GM18520 (cell line): ENCODE measurements around the gene PPT1.
A peak's percentile ranks its signal among the peaks of the same experiment; 100 is the strongest.
"Not testable (repeated sequence)": the region's sequence is repeated elsewhere in the genome, so short reads cannot be mapped to it uniquely, and the experiment has no call there.

Experiments used
- ATAC-seq: cut with Tn5 transposase; IDR thresholded peaks from one replicate; pipeline ENCODE4 v1.9.1; 2021; ENCODE audit not compliant: unreplicated experiment

The PPT1 gene

GRCh38 chr1:40057310-40058030 lies 39.6 kb downstream of the PPT1 start:
- ATAC-seq, result no peak

- no peak for ATAC-seq
These were observed 40.3 kb downstream of the PPT1 start for GRCh38 chr1:40056519-40057309.

- ATAC-seq, result no peak
These were observed 43.7 kb downstream of the PPT1 start for GRCh38 chr1:40053138-40053887.

- no peak for ATAC-seq
These were observed 46.2 kb downstream of the PPT1 start for GRCh38 chr1:40050863-40051262.

GRCh38 chr1:40049725-40050124 lies 47.3 kb downstream of the PPT1 start:
- ATAC-seq, result no peak

- no peak for ATAC-seq
These were observed 49.3 kb downstream of the PPT1 start for GRCh38 chr1:40047769-40048168.

- ATAC-seq, result no peak
These were observed 49.8 kb downstream of the PPT1 start for GRCh38 chr1:40047276-40047675.

GRCh38 chr1:40045766-40046165 lies 51.3 kb downstream of the PPT1 start:
- no peak for ATAC-seq

GRCh38 chr1:40045182-40045581 lies 51.9 kb downstream of the PPT1 start:
- no peak for ATAC-seq

- no peak for ATAC-seq
These were observed 52.9 kb downstream of the PPT1 start for GRCh38 chr1:40044110-40044509.

- no peak for ATAC-seq
These were observed 54.7 kb downstream of the PPT1 start for GRCh38 chr1:40042341-40042740.

- no peak for ATAC-seq
These were observed 55.6 kb downstream of the PPT1 start for GRCh38 chr1:40041466-40041838.

- peak; percentile 84 for ATAC-seq
These were observed 56.3 kb downstream of the PPT1 start, which contains the start of gene CAP1 for GRCh38 chr1:40040511-40041465. Gene CAP1, plus strand, starts transcription at chr1:40040729. Its CDS starts 18,618 bp downstream, at chr1:40059347.

- peak; percentile 34 for ATAC-seq
These were observed 57.1 kb downstream of the PPT1 start for GRCh38 chr1:40039757-40040510.

GRCh38 chr1:40039245-40039756 lies 57.8 kb downstream of the PPT1 start:
- no peak for ATAC-seq

- ATAC-seq, result no peak
These were observed 58.4 kb downstream of the PPT1 start for GRCh38 chr1:40038697-40039096.

GRCh38 chr1:40037254-40037653 lies 59.8 kb downstream of the PPT1 start:
- not testable (repeated sequence) for ATAC-seq

- ATAC-seq, result no peak
These were observed 60.5 kb downstream of the PPT1 start for GRCh38 chr1:40036574-40036973.

GRCh38 chr1:40034869-40035268 lies 62.2 kb downstream of the PPT1 start:
- ATAC-seq, result no peak
